Suprapubic skin (tissue), 4 donors: Measurements from ENCODE around the gene KLHL8. TPM values are rescaled to one million over a fixed set of nuclear protein-coding genes. Genes with fewer than 3 reads are reported as not detected.

ENCODE experiments used
- DNase-seq, 2 donors: peaks; one replicate each; pipeline ENCODE4 v3.0.0-alpha.2; 2019; ENCODE audit warnings: low spot score in 2 of 2
- H3K27ac ChIP-seq: fragments of 200-600 bp; sonication (generic); one replicate; pipeline ENCODE4 v1.5.1; 2019
- H3K27me3 ChIP-seq: fragments of 200-600 bp; sonication (generic); one replicate; pipeline ENCODE4 v1.5.1; 2019
- H3K36me3 ChIP-seq: fragments of 200-600 bp; sonication (generic); one replicate; pipeline ENCODE4 v1.5.1; 2019
- H3K4me1 ChIP-seq: fragments of 200-600 bp; sonication (generic); one replicate; pipeline ENCODE4 v1.5.1; 2019
- H3K4me3 ChIP-seq: fragments of 200-600 bp; sonication (generic); one replicate; pipeline ENCODE4 v1.5.1; 2019; ENCODE audit warnings: mild to moderate bottlenecking
- H3K9me3 ChIP-seq: fragments of 200-600 bp; sonication (generic); one replicate; pipeline ENCODE4 v1.5.1; 2019
- EP300 ChIP-seq: sonication (generic); formaldehyde crosslinking; IDR thresholded peaks from one replicate; pipeline ENCODE4 v1.6.1; 2017; ENCODE audit warnings: antibody characterized with exemption
- POLR2A ChIP-seq, 2 donors: fragments of 450-650 bp; IDR thresholded peaks; one replicate each; pipeline ENCODE4 v1.6.1; 2017; ENCODE audit warnings: antibody characterized with exemption in 2 of 2, mild to moderate bottlenecking in 2 of 2, moderate library complexity in 2 of 2
- POLR2AphosphoS5 ChIP-seq, 3 donors: sonication (generic); formaldehyde crosslinking; IDR thresholded peaks; one replicate each; pipeline ENCODE4 v1.6.1; 2017; ENCODE audit warnings: antibody characterized with exemption in 3 of 3
- WGBS: methylation state at CpG from one replicate; pipeline ENCODE4 v1.1.5; 2018; 5-methylcytosine and 5-hydroxymethylcytosine counted together
- total RNA-seq, 4 donors: library from RNA; depleted of rRNA; stranded (reverse); fragments of >200 nt; gene quantifications; one replicate each; pipeline ENCODE4 v1.1.0, GENCODE V29; 2016
- TF ChIP-seq, protein P1 (sequence below), 2 donors: fragments of 200-600 bp in 1 of 2; fragments of 450-650 bp in 1 of 2; sonication (generic) in 1 of 2; IDR thresholded peaks; one replicate each; pipeline ENCODE4 v1.5.1; 2016 to 2019; ENCODE audit warnings: antibody characterized with exemption in 2 of 2, mild to moderate bottlenecking in 1 of 2, moderate library complexity in 1 of 2

Gene KLHL8
- total RNA-seq, 4 donors from 2014 or later: 6.1 to 10.1 (median 7.2) TPM

DNA sequence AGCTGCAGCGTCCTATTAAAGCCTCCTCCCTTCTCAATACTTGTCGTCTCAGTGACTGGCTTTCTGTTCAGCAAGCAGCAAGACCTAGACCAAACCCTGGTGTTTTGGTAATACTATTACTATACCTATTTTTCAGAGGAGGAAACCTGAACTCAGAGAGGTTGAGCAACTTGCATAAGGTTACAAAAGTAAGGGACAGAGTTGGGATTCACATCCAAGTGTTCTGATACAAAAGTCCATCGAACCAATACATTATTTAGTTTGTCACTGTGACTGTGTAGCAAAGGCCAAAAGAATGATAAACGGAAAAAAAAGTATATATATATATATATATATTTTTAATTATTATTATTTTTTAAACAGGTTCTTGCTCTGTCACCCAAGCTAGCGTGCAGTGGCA is 29.9 kb upstream of the KLHL8 start:
- H3K27me3 ChIP-seq: no peaks in the 10 kb centered on the region
- H3K4me1 ChIP-seq: no peaks in the 10 kb centered on the region
- no peak for TF ChIP-seq POLR2AphosphoS5 (IDR thresholded peaks at IDR 0.05)
- TF ChIP-seq POLR2A (IDR thresholded peaks at IDR 0.05): no peak
- WGBS: 90% methylated on average over 5 of the region's 5 CpGs
- H3K27ac ChIP-seq: no peak overlapping the region
- H3K4me3 ChIP-seq: no peak overlapping the region
- no peaks in the 10 kb centered on the region for H3K36me3 ChIP-seq
- DNase-seq: no peak
- H3K9me3 ChIP-seq: no peaks in the 10 kb centered on the region

DNA sequence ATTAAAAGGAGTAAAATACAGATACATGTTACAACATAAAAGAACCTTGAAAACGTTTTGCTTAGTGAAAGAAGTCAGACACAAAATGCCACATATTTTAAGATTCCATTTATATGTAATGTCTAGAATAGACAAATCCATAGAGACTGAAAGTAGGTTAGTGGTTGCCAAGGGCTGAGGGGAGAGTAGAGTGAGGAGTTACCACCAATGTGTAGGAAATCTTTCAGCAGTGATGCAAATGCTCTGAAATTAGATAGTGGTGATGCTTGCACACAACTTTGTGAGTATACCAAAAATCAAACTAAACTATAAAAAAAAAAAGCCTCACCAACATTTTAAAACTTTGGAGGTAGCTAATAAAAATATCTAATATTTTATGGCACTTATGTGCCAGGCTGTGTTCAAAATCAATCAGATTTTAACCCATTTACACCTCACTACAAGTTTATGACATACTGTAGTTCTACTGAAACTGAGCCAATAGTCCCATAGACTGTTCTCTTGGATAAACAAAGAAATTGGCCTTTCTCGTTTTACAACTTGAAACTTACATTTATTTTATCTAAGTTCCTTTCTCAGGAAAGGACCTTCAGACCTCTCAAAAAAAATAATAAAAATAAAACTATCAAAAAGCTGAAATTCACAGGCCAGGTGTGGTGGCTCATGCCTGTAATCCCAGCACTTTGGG is 29.1 kb upstream of the KLHL8 start:
- Histone ChIP-seq H3K4me1 (no peaks in the 10 kb centered on the region), H3K27ac (no peak overlapping the region), H3K36me3 (no peaks in the 10 kb centered on the region), H3K9me3 (no peaks in the 10 kb centered on the region), H3K4me3 (no peak overlapping the region), H3K27me3 (no peaks in the 10 kb centered on the region)
- DNase-seq: no peak
- WGBS: 61% methylated on average over 2 of the region's 2 CpGs
- no peak for TF ChIP-seq POLR2AphosphoS5 (IDR thresholded peaks at IDR 0.05)
- TF ChIP-seq, protein P1, sequence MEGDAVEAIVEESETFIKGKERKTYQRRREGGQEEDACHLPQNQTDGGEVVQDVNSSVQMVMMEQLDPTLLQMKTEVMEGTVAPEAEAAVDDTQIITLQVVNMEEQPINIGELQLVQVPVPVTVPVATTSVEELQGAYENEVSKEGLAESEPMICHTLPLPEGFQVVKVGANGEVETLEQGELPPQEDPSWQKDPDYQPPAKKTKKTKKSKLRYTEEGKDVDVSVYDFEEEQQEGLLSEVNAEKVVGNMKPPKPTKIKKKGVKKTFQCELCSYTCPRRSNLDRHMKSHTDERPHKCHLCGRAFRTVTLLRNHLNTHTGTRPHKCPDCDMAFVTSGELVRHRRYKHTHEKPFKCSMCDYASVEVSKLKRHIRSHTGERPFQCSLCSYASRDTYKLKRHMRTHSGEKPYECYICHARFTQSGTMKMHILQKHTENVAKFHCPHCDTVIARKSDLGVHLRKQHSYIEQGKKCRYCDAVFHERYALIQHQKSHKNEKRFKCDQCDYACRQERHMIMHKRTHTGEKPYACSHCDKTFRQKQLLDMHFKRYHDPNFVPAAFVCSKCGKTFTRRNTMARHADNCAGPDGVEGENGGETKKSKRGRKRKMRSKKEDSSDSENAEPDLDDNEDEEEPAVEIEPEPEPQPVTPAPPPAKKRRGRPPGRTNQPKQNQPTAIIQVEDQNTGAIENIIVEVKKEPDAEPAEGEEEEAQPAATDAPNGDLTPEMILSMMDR (IDR thresholded peaks at IDR 0.05): no peak
- no peak for TF ChIP-seq EP300
- no peak for TF ChIP-seq POLR2A (IDR thresholded peaks at IDR 0.05)

DNA sequence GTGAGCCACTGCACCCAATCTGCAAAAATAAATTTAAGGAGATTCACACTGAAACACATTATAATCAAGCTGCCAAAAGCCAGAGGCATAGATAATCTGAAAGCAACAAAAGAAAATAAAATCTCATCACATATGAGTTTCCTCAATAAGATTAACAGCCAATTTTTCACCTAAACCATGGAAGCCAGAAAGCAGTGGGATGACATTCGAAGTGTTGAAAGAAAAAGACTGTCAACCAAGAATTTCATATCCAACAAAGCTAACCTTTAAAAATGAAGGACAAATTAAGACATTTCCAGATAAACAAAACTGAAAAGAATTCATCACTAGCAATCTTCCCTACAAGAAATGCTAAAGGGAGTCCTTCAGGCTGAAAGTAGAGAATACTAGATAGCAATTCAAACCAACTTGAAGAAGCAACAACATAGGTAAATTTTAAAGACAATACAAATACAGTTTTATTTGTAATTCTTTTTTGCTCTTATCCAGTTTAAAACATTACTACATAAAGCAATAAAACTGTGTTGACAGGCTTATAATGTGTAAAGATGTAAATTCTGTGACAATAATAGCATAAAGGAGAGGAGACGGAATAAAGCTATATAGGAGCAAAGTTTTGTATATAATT is 23.1 kb upstream of the KLHL8 start:
- Histone ChIP-seq H3K4me3 (no peak overlapping the region), H3K36me3 (no peaks in the 10 kb centered on the region), H3K27me3 (no peaks in the 10 kb centered on the region), H3K4me1 (peaks cover 15% of the 10 kb centered on the region), H3K9me3 (peaks cover 4% of the 10 kb centered on the region), H3K27ac (no peak overlapping the region)
- TF ChIP-seq, protein P1 (IDR thresholded peaks at IDR 0.05): no peak
- TF ChIP-seq EP300 (no peak), POLR2A (IDR thresholded peaks at IDR 0.05) (no peak), POLR2AphosphoS5 (IDR thresholded peaks at IDR 0.05) (no peak)
- WGBS: 96% methylated on average over 2 of the region's 2 CpGs
- no peak for DNase-seq

DNA sequence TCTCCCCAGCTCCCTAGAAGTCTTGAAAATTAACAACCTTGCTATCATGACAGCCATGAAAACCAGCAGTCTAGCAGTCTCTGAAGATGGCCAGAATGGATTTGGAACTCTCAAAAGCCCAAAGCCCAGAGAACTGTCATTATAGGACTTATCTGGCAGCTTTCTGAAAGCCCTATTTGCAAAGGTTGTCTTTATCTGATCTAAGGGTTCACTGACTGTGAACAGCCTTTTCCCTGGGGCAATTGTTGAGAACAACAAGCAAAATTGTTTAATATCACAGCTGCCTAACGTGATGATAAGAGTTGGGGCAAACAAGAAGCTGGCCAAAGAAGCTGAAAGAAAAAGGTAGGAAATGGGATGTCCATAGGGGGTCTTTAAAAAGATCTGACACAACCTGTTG is 20.9 kb upstream of the KLHL8 start:
- Histone ChIP-seq H3K4me3 (no peak overlapping the region), H3K27me3 (no peaks in the 10 kb centered on the region), H3K27ac (no peak overlapping the region), H3K36me3 (no peaks in the 10 kb centered on the region), H3K4me1 (peaks cover 16% of the 10 kb centered on the region), H3K9me3 (peaks cover 4% of the 10 kb centered on the region)
- no peak for DNase-seq
- 42% methylated on average over 1 of the region's 1 CpG for WGBS
- TF ChIP-seq POLR2A (IDR thresholded peaks at IDR 0.05): no peak
- no peak for TF ChIP-seq EP300
- TF ChIP-seq, protein P1 (IDR thresholded peaks at IDR 0.05): no peak
- TF ChIP-seq POLR2AphosphoS5 (IDR thresholded peaks at IDR 0.05): no peak

DNA sequence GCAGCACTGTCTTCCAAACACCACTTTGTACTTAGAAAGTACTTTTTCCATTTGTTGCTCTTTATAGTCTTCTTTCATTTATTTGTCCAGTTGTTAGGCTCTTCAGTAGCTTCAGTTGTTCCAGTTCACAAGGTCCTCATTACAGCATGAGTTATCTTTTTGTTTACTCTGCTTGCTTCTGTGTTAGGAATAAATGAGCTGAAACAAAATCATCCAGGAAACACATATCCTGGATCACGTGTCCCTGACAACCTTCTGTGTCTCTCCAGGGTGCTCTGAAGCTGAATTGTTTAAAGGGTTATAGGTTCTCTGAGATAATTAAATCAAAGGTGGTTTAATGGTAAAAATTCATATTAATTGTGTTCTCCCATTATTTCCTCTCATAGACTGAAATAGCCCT is 19.9 kb upstream of the KLHL8 start:
- Histone ChIP-seq H3K4me1 (peaks cover 19% of the 10 kb centered on the region), H3K27ac (no peak overlapping the region), H3K27me3 (no peaks in the 10 kb centered on the region), H3K36me3 (no peaks in the 10 kb centered on the region), H3K4me3 (no peak overlapping the region), H3K9me3 (peaks cover 4% of the 10 kb centered on the region)
- no peak for DNase-seq
- 38% methylated on average over 1 of the region's 1 CpG for WGBS
- TF ChIP-seq POLR2A (IDR thresholded peaks at IDR 0.05) (no peak), POLR2AphosphoS5 (IDR thresholded peaks at IDR 0.05) (no peak), EP300 (no peak)
- TF ChIP-seq, protein P1 (IDR thresholded peaks at IDR 0.05): no peak
